HepG2 (cell line): ENCODE measurements around the gene NELFB. TPM values are rescaled to one million over a fixed set of nuclear protein-coding genes. Genes with fewer than 3 reads are reported as not detected.
A peak's percentile ranks its signal among the peaks of the same experiment; 100 is the strongest.

ENCODE experiments used
- ATAC-seq: fragments of 200-7000 bp; cut with Tn5 transposase; 3 replicates; pipeline ENCODE4 v1.9.1; 2020; ENCODE audit warnings: mild to moderate bottlenecking, moderate library complexity
- BruUV-seq: library from RNA; stranded (reverse); fragments of 400-500 nt; replicated peaks from 2 replicates; lab custom pipeline; 2021; lab: Mats Ljungman, UMichigan
- CTCF ChIA-PET: fragments of 300-600 bp; formaldehyde crosslinking; extraction: SDS; loops from one replicate; lab custom pipeline; 2021; ENCODE audit warnings: low total read pairs, inconsistent platforms, low intra/inter-chr PET ratio; lab: Yijun Ruan, JAX
- POLR2A ChIA-PET: fragments of 350-600 bp; sonication (Branson Sonifier 250); formaldehyde crosslinking; loops from one replicate; lab custom pipeline; 2020; ENCODE audit warnings: antibody characterized with exemption, inconsistent platforms; lab: Yijun Ruan, JAX
- DNase-seq: peaks from one replicate; pipeline ENCODE4 v3.0.0-alpha.2; 2015; ENCODE audit warnings: low spot score
- FAIRE-seq: peaks from 3 replicates; lab custom pipeline; 2011; peaks lifted over from hg19 to GRCh38; lab: Jason Lieb, UNC
- H2AFZ ChIP-seq: one replicate; pipeline ENCODE4 v1.6.1; 2011; ENCODE audit warnings: low read length, inconsistent platforms
- H3K27ac ChIP-seq: fragments of 300-600 bp; 3 replicates; pipeline ENCODE4 v1.8.0; 2011; ENCODE audit warnings: mixed run types, mild to moderate bottlenecking, mixed read lengths, low read length, inconsistent platforms; ENCODE audit not compliant: insufficient read depth; ENCODE audit errors: extremely low read length
- H3K27me3 ChIP-seq, 2 experiments: fragments of 200-600 bp in 1 of 2; 2 replicates in 1 of 2; 3 replicates in 1 of 2; pipeline versions ENCODE4 v1.6.0 to v1.8.0; 2011; ENCODE audit warnings: low read length in 2 of 2, mild to moderate bottlenecking in 2 of 2, moderate library complexity in 2 of 2, inconsistent platforms in 1 of 2; ENCODE audit not compliant: insufficient read depth in 2 of 2, control insufficient read depth in 1 of 2
- H3K36me3 ChIP-seq, 2 experiments: fragments of 200-600 bp in 1 of 2; replicated peaks in 1 of 2; 2 replicates in 1 of 2; 3 replicates in 1 of 2; pipeline versions ENCODE4 v1.5.1 to v1.8.0; 2011; ENCODE audit warnings: low read length in 2 of 2, inconsistent platforms in 1 of 2; ENCODE audit not compliant: insufficient read depth in 2 of 2, control insufficient read depth in 1 of 2
- H3K4me1 ChIP-seq: 2 replicates; pipeline ENCODE4 v1.5.1; 2012; ENCODE audit warnings: low read length, inconsistent platforms; ENCODE audit not compliant: insufficient read depth
- H3K4me2 ChIP-seq: 2 replicates; pipeline ENCODE4 v1.6.0; 2011; ENCODE audit warnings: low read depth, low read length, inconsistent platforms
- H3K4me3 ChIP-seq, 3 experiments: fragments of 200-600 bp in 1 of 3; sonication (generic), shearing (Covaris generic) in 1 of 3; replicated peaks in 1 of 3; 2 replicates each; pipeline ENCODE4 v1.5.1; 2011 to 2016; ENCODE audit warnings: low read length in 3 of 3, inconsistent platforms in 2 of 3, low read depth in 2 of 3, mild to moderate bottlenecking in 2 of 3, control low read depth in 1 of 3, mixed read lengths in 1 of 3; ENCODE audit not compliant: insufficient read depth in 1 of 3
- H3K79me2 ChIP-seq: one replicate; pipeline ENCODE4 v1.6.1; 2011; ENCODE audit warnings: low read length, inconsistent platforms; ENCODE audit not compliant: insufficient read depth
- H3K9ac ChIP-seq: 2 replicates; pipeline ENCODE4 v1.6.0; 2011; ENCODE audit warnings: mild to moderate bottlenecking, low read depth, low read length, inconsistent platforms; ENCODE audit not compliant: insufficient read depth
- H3K9me3 ChIP-seq: 2 replicates; pipeline ENCODE4 v1.5.1; 2012; ENCODE audit warnings: mild to moderate bottlenecking, low read length
- H4K20me1 ChIP-seq: 2 replicates; pipeline ENCODE4 v1.6.0; 2011; ENCODE audit warnings: inconsistent platforms, mild to moderate bottlenecking, low read length, moderate library complexity; ENCODE audit not compliant: insufficient read depth
- GTF3A ChIP-seq: sonication (generic); formaldehyde crosslinking; conservative IDR thresholded peaks from 2 replicates; pipeline ENCODE4 v1.4.0; 2020; ENCODE audit warnings: mild to moderate bottlenecking, missing genetic modification reagents
- RXRA ChIP-seq: sonication (generic); formaldehyde crosslinking; IDR thresholded peaks from 2 replicates; pipeline ENCODE4 v1.5.1; 2020; ENCODE audit warnings: missing genetic modification reagents
- ZNF564 ChIP-seq: sonication (generic); formaldehyde crosslinking; IDR thresholded peaks from 2 replicates; pipeline ENCODE4 v1.8.1; 2023; ENCODE audit warnings: mild to moderate bottlenecking, missing genetic modification reagents
- ZNF678 ChIP-seq: sonication (generic); formaldehyde crosslinking; IDR thresholded peaks from 2 replicates; pipeline ENCODE4 v1.4.0; 2020; ENCODE audit warnings: mild to moderate bottlenecking, missing genetic modification reagents
- ZNF776 ChIP-seq: sonication (generic); formaldehyde crosslinking; IDR thresholded peaks from 2 replicates; pipeline ENCODE4 v1.4.0; 2020; ENCODE audit warnings: mild to moderate bottlenecking, missing genetic modification reagents
- WGBS: methylation state at CpG from one replicate; pipeline ENCODE4 v1.1.6; 2017; ENCODE audit warnings: low lambda C conversion rate; 5-methylcytosine and 5-hydroxymethylcytosine counted together
- in situ Hi-C: cut with HindIII; loops from 2 replicates; pipeline ENCODE4 v1.10.0; 2017; ENCODE audit warnings: low pct_unique_long_range_greater_than_20kb; ENCODE audit not compliant: extremely low pct_ligation_motif_present
- intact Hi-C: fragments of 100-400 bp; cut with micrococcal nuclease; formaldehyde crosslinking; loops from one replicate; pipeline ENCODE4 v1.10.0; 2022; ENCODE audit not compliant: unreplicated experiment
- polyA plus RNA-seq, 8 experiments: library from polyadenylated mRNA; depleted of rRNA in 3 of 8; stranded (reverse) in 7 of 8; unstranded in 1 of 8; fragments of >200 nt; fragmentation: Illumina TruSeq in 4 of 8; extraction: Trizol in 4 of 8; gene quantifications; 2 replicates each; pipeline versions ENCODE4 v1.2.1 to v1.2.3, GENCODE V29; 2011 to 2016; ENCODE audit warnings: low read depth in 4 of 8, missing spikeins in 1 of 8, mixed read lengths in 1 of 8; ENCODE audit not compliant: insufficient read depth in 1 of 8
- total RNA-seq, 5 experiments: library from RNA; depleted of rRNA; stranded (reverse); fragments of >200 nt; fragmentation: Illumina TruSeq; extraction: Trizol; gene quantifications; 2 replicates each; pipeline ENCODE4 v1.2.3, GENCODE V29; 2016; ENCODE audit warnings: low read depth in 1 of 5
- TF ChIP-seq, protein P1 (sequence below): sonication (generic); formaldehyde crosslinking; IDR thresholded peaks from 2 replicates; pipeline ENCODE4 v1.5.1; 2020; ENCODE audit warnings: mild to moderate bottlenecking, missing genetic modification reagents, moderate library complexity
- TF ChIP-seq, protein P2 (sequence below), 2 experiments: sonication (generic) in 1 of 2; formaldehyde crosslinking in 1 of 2; IDR thresholded peaks; 2 replicates each; pipeline versions ENCODE4 v1.4.0 to v1.6.1; 2018 to 2020; ENCODE audit warnings: missing genetic modification reagents in 2 of 2, borderline replicate concordance in 1 of 2, low read depth in 1 of 2, mild to moderate bottlenecking in 1 of 2, missing biosample characterization in 1 of 2
- TF ChIP-seq, protein P3 (sequence below): sonication (generic); formaldehyde crosslinking; IDR thresholded peaks from 2 replicates; pipeline ENCODE4 v1.8.1; 2023; ENCODE audit warnings: mild to moderate bottlenecking, missing genetic modification reagents
- TF ChIP-seq, protein P4 (sequence below): sonication (generic); formaldehyde crosslinking; IDR thresholded peaks from 2 replicates; pipeline ENCODE4 v1.4.0; 2020; ENCODE audit warnings: missing genetic modification reagents, mild to moderate bottlenecking, borderline replicate concordance
- TF ChIP-seq, protein P5 (sequence below): IDR thresholded peaks from 2 replicates; pipeline ENCODE4 v1.6.1; 2016; ENCODE audit warnings: mild to moderate bottlenecking, missing biosample characterization, missing genetic modification reagents

Gene NELFB
- total and polyA plus RNA-seq, 2 of the 13 experiments (the other 11 are each of a cell fraction or from before 2014, with no cell fraction given) = 26.5 to 45.8 TPM

DNA sequence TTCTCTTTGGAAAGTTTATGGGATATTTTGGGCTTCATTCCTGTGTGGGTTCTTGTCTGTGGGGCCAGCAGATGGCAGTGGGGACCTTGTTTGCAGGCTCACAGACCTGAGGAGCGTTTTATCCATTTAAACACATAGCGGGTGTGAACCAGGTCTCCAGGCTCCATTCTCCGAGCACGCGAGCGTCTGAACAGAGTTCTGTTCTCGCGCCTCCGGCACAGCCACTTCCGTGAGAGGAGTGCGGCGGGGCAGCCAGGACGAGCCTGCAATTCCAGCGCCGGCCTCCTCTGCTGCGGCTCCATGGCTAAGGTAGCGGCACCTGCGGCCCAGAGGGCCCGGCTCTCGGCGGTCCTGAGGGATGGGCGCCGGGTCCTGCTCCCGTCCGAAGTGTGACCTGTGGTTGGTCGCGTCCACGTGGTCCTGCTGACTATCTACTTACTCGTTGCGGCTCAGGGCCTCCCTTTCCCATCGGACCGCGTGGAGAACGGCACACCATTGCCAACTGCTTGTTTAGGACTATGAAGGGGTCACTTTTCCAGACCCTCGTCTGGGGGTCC is 39.6 kb downstream of the NELFB start:
- FAIRE-seq (no peak), DNase-seq (no peak), ATAC-seq (peak; percentile 66)
- CTCF ChIA-PET = interaction anchor here (1.4 kb wide), 1 partner anchor 112 kb away, joined by 7 read pairs; no protein-coding TSS in a partner anchor
- POLR2A ChIA-PET = interaction anchor here (1.0 to 1.5 kb wide), 4 partner anchors 8 to 54 kb away, joined by 3 to 11 read pairs (median 5); partner anchors contain the start of genes NRARP, TOR4A and TUBB4B
- no TSS peak for BruUV-seq
- Histone ChIP-seq H3K79me2 (no peaks in the 10 kb centered on the region), H3K4me3 (peak overlapping the region; percentile 34 to 67 (median 49); a peak in 5 of 6 replicates), H3K27ac (no peak overlapping the region), H3K4me1 (peaks cover 61% of the 10 kb centered on the region), H3K27me3 (peaks cover 4 to 33% of the 10 kb centered on the region in 2 experiments; a peak in 4 of 5 replicates), H4K20me1 (no peaks in the 10 kb centered on the region), H3K9me3 (no peaks in the 10 kb centered on the region), H3K36me3 (no peaks in the 10 kb centered on the region), H3K9ac (peak overlapping the region; percentile 29), H2AFZ (no peak overlapping the region), H3K4me2 (peak overlapping the region; percentile 80)
- intact Hi-C loops (no loop called here), in situ Hi-C loops (loop anchor here (5.0 kb wide), 1 partner anchor 113 kb away; no protein-coding TSS in a partner anchor)
- WGBS = 48% methylated on average over 28 of the region's 35 CpGs
- TF ChIP-seq ZNF776 (CRISPR knock-in tag) (0 out of 2 replicates have a peak, but pooled peaks have one; percentile 21), ZNF564 (0 out of 2 replicates have a peak, but pooled peaks have one; percentile 36), GTF3A (0 out of 2 replicates have a peak, but pooled peaks have one; percentile 38), RXRA (CRISPR knock-in tag) (peak; percentile 14; the same call in 1 of the 2 replicates), ZNF678 (CRISPR knock-in tag) (peak; percentile 79; the same call in 1 of the 2 replicates)
- TF ChIP-seq, protein P1, sequence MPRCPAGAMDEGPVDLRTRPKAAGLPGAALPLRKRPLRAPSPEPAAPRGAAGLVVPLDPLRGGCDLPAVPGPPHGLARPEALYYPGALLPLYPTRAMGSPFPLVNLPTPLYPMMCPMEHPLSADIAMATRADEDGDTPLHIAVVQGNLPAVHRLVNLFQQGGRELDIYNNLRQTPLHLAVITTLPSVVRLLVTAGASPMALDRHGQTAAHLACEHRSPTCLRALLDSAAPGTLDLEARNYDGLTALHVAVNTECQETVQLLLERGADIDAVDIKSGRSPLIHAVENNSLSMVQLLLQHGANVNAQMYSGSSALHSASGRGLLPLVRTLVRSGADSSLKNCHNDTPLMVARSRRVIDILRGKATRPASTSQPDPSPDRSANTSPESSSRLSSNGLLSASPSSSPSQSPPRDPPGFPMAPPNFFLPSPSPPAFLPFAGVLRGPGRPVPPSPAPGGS (CRISPR knock-in tag) = no peak; the same call in 1 of the 2 replicates
- TF ChIP-seq, protein P2, sequence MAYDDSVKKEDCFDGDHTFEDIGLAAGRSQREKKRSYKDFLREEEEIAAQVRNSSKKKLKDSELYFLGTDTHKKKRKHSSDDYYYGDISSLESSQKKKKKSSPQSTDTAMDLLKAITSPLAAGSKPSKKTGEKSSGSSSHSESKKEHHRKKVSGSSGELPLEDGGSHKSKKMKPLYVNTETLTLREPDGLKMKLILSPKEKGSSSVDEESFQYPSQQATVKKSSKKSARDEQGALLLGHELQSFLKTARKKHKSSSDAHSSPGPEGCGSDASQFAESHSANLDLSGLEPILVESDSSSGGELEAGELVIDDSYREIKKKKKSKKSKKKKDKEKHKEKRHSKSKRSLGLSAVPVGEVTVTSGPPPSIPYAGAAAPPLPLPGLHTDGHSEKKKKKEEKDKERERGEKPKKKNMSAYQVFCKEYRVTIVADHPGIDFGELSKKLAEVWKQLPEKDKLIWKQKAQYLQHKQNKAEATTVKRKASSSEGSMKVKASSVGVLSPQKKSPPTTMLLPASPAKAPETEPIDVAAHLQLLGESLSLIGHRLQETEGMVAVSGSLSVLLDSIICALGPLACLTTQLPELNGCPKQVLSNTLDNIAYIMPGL (CRISPR knock-in tag; IDR thresholded peaks at IDR 0.05; ENCODE audit: borderline replicate concordance in 1 of 2, low read depth in 1 of 2) = peak; percentile 22 to 49; a peak in 2 of 4 replicates
- TF ChIP-seq, protein P3, sequence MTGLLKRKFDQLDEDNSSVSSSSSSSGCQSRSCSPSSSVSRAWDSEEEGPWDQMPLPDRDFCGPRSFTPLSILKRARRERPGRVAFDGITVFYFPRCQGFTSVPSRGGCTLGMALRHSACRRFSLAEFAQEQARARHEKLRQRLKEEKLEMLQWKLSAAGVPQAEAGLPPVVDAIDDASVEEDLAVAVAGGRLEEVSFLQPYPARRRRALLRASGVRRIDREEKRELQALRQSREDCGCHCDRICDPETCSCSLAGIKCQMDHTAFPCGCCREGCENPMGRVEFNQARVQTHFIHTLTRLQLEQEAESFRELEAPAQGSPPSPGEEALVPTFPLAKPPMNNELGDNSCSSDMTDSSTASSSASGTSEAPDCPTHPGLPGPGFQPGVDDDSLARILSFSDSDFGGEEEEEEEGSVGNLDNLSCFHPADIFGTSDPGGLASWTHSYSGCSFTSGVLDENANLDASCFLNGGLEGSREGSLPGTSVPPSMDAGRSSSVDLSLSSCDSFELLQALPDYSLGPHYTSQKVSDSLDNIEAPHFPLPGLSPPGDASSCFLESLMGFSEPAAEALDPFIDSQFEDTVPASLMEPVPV (CRISPR knock-in tag) = peak; percentile 52; the same call in 1 of the 2 replicates
- TF ChIP-seq, protein P4, sequence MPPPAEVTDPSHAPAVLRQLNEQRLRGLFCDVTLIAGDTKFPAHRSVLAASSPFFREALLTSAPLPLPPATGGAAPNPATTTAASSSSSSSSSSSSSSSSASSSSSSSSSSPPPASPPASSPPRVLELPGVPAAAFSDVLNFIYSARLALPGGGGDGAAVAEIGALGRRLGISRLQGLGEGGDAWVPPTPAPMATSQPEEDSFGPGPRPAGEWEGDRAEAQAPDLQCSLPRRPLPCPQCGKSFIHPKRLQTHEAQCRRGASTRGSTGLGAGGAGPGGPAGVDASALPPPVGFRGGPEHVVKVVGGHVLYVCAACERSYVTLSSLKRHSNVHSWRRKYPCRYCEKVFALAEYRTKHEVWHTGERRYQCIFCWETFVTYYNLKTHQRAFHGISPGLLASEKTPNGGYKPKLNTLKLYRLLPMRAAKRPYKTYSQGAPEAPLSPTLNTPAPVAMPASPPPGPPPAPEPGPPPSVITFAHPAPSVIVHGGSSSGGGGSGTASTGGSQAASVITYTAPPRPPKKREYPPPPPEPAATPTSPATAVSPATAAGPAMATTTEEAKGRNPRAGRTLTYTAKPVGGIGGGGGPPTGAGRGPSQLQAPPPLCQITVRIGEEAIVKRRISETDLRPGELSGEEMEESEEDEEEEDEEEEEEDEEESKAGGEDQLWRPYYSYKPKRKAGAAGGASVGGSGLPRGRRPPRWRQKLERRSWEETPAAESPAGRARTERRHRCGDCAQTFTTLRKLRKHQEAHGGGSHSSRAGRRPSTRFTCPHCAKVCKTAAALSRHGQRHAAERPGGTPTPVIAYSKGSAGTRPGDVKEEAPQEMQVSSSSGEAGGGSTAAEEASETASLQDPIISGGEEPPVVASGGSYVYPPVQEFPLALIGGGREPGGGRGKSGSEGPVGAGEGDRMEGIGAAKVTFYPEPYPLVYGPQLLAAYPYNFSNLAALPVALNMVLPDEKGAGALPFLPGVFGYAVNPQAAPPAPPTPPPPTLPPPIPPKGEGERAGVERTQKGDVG (CRISPR knock-in tag) = peak; percentile 24; the same call in 1 of the 2 replicates
- TF ChIP-seq, protein P5, sequence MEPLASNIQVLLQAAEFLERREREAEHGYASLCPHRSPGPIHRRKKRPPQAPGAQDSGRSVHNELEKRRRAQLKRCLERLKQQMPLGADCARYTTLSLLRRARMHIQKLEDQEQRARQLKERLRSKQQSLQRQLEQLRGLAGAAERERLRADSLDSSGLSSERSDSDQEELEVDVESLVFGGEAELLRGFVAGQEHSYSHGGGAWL (CRISPR knock-in tag) = peak; percentile 44
